Endothelial cell of umbilical vein (primary cell): ENCODE results near the gene ZNF268. TPM values are rescaled to one million over a fixed set of nuclear protein-coding genes. Genes with fewer than 3 reads are reported as not detected.

ENCODE experiments used
- BruUV-seq: library from RNA; stranded (reverse); fragments of 400-500 nt; replicated peaks from 2 replicates; lab custom pipeline; 2021; lab: Mats Ljungman, UMichigan
- CTCF ChIA-PET: fragments of 300-600, 350-600 bp; sonication (Branson Sonifier 250); formaldehyde crosslinking; loops from one replicate; lab custom pipeline; 2021; ENCODE audit warnings: antibody characterized with exemption, inconsistent platforms; lab: Charles Lee
- POLR2A ChIA-PET: fragments of 300-600, 350-600 bp; sonication (Branson Sonifier 250); formaldehyde crosslinking; loops from one replicate; lab custom pipeline; 2021; ENCODE audit warnings: antibody characterized with exemption, inconsistent platforms; lab: Charles Lee
- DNase-seq: peaks from one replicate; pipeline ENCODE4 v3.0.0-alpha.2; 2011; ENCODE audit warnings: low read depth, low spot score
- FAIRE-seq: peaks from 2 replicates; lab custom pipeline; 2011; peaks lifted over from hg19 to GRCh38; lab: Jason Lieb, UNC
- H2AFZ ChIP-seq: 2 replicates; pipeline ENCODE4 v1.6.0; 2012; ENCODE audit warnings: low read depth, low read length, control low read depth, inconsistent platforms
- H3K27ac ChIP-seq: 2 replicates; pipeline ENCODE4 v1.5.1; 2011; ENCODE audit warnings: low read depth, mild to moderate bottlenecking, control low read depth, low read length, moderate library complexity; ENCODE audit not compliant: insufficient read depth
- H3K27me3 ChIP-seq, 2 experiments: 2 replicates each; pipeline versions ENCODE4 v1.6.0 to v1.6.1; 2011; ENCODE audit warnings: low read length in 2 of 2, mixed read lengths in 1 of 2; ENCODE audit not compliant: control insufficient read depth in 2 of 2, insufficient read depth in 2 of 2
- H3K36me3 ChIP-seq, 2 experiments: 2 replicates in 1 of 2; 3 replicates in 1 of 2; pipeline ENCODE4 v1.5.1; 2011; ENCODE audit warnings: low read length in 2 of 2, mild to moderate bottlenecking in 1 of 2, moderate library complexity in 1 of 2; ENCODE audit not compliant: control insufficient read depth in 2 of 2, insufficient read depth in 2 of 2; ENCODE audit errors: extremely low read depth in 1 of 2
- H3K4me1 ChIP-seq: 3 replicates; pipeline ENCODE4 v1.5.1; 2011; ENCODE audit warnings: mild to moderate bottlenecking, low read length; ENCODE audit not compliant: control insufficient read depth, insufficient read depth; ENCODE audit errors: extremely low read depth
- H3K4me2 ChIP-seq: 2 replicates; pipeline ENCODE4 v1.6.1; 2011; ENCODE audit warnings: low read length, control low read depth, mixed read lengths; ENCODE audit not compliant: insufficient read depth
- H3K4me3 ChIP-seq, 3 experiments: fragments of 200-600 bp in 1 of 3; sonication (generic), shearing (Covaris generic) in 1 of 3; replicated peaks in 1 of 3; 2 replicates each; pipeline ENCODE4 v1.5.1; 2011 to 2016; ENCODE audit warnings: control low read depth in 3 of 3, low read length in 3 of 3, mild to moderate bottlenecking in 2 of 3, inconsistent platforms in 1 of 3, low read depth in 1 of 3, moderate library complexity in 1 of 3; ENCODE audit not compliant: insufficient read depth in 1 of 3
- H3K79me2 ChIP-seq: 2 replicates; pipeline ENCODE4 v1.6.0; 2012; ENCODE audit warnings: low read length, inconsistent platforms; ENCODE audit not compliant: control insufficient read depth, insufficient read depth
- H3K9ac ChIP-seq: replicated peaks from 2 replicates; pipeline ENCODE3; 2011; ENCODE audit warnings: low read length, control low read depth; ENCODE audit not compliant: insufficient read depth; ENCODE audit errors: extremely low read depth
- H3K9me1 ChIP-seq: replicated peaks from 3 replicates; pipeline ENCODE4 v1.6.0; 2011; ENCODE audit warnings: mild to moderate bottlenecking, low read length; ENCODE audit not compliant: control insufficient read depth, insufficient read depth; ENCODE audit errors: extremely low read depth
- H3K9me3 ChIP-seq: replicated peaks from 2 replicates; pipeline ENCODE4 v1.5.1; 2012; ENCODE audit warnings: low read length, inconsistent platforms; ENCODE audit not compliant: control insufficient read depth, insufficient read depth
- H4K20me1 ChIP-seq: replicated peaks from 2 replicates; pipeline ENCODE3; 2011; ENCODE audit warnings: mild to moderate bottlenecking, low read length; ENCODE audit not compliant: control insufficient read depth, insufficient read depth; ENCODE audit errors: extremely low read depth
- CTCF ChIP-seq, 2 donors: IDR thresholded peaks; 1 replicate in 1 of 2; 2 replicates in 1 of 2; pipeline ENCODE4 v1.5.1; 2011; ENCODE audit warnings: low read length in 2 of 2, mild to moderate bottlenecking in 2 of 2, moderate library complexity in 2 of 2, control low read depth in 1 of 2, inconsistent platforms in 1 of 2, low read depth in 1 of 2; ENCODE audit not compliant: insufficient read depth in 1 of 2; ENCODE audit errors: extremely low read depth in 1 of 2
- EZH2 ChIP-seq: IDR thresholded peaks from 2 replicates; pipeline ENCODE4 v1.6.1; 2012; ENCODE audit warnings: borderline replicate concordance, low read depth, mild to moderate bottlenecking, moderate library complexity, low read length, inconsistent platforms; ENCODE audit not compliant: severe bottlenecking
- FOS ChIP-seq: IDR thresholded peaks from 2 replicates; pipeline ENCODE4 v1.6.1; 2011; ENCODE audit warnings: mild to moderate bottlenecking, low read length, moderate library complexity, borderline replicate concordance; ENCODE audit not compliant: insufficient read depth
- GATA2 ChIP-seq: IDR thresholded peaks from 2 replicates; pipeline ENCODE4 v1.7.0; 2011; ENCODE audit warnings: low read depth, mild to moderate bottlenecking, moderate library complexity, mixed read lengths, low read length; ENCODE audit not compliant: insufficient read length, insufficient read depth
- JUN ChIP-seq: IDR thresholded peaks from 2 replicates; pipeline ENCODE4 v1.6.1; 2011; ENCODE audit warnings: borderline replicate concordance, low read depth; ENCODE audit not compliant: insufficient read length, insufficient read depth
- MYC ChIP-seq: IDR thresholded peaks from one replicate; pipeline ENCODE4 v1.6.1; 2011; ENCODE audit warnings: mild to moderate bottlenecking, low read depth, low read length
- POLR2A ChIP-seq: IDR thresholded peaks from 2 replicates; pipeline ENCODE4 v1.6.1; 2012; ENCODE audit warnings: low read depth, mild to moderate bottlenecking, control low read depth, low read length
- POLR2AphosphoS5 ChIP-seq: IDR thresholded peaks from 2 replicates; pipeline ENCODE4 v1.6.1; 2012; ENCODE audit warnings: low read depth, mild to moderate bottlenecking, control low read depth, low read length, moderate library complexity; ENCODE audit not compliant: insufficient read depth
- dilution Hi-C: fragments of 300-500 bp; cut with MboI; formaldehyde crosslinking; loops from one replicate; pipeline ENCODE4 v1.15.0; 2019; ENCODE audit warnings: low sequenced_read_pairs; ENCODE audit not compliant: extremely low pct_ligation_motif_present
- intact Hi-C: fragments of 100-400 bp; cut with micrococcal nuclease; formaldehyde crosslinking; loops from one replicate; pipeline ENCODE4 v1.10.0; 2022
- polyA plus RNA-seq, 4 experiments: library from polyadenylated mRNA; depleted of rRNA in 3 of 4; stranded (reverse) in 3 of 4; unstranded in 1 of 4; fragments of >200 nt; gene quantifications; 2 replicates each; pipeline versions ENCODE4 v1.2.1 to v1.2.3, GENCODE V29; 2011 to 2012; ENCODE audit warnings: missing spikeins in 1 of 4
- total RNA-seq: library from RNA; stranded (reverse); gene quantifications from 2 replicates; pipeline ENCODE4 v1.2.3, GENCODE V29; 2021
- TF ChIP-seq, protein P1 (sequence below): IDR thresholded peaks from 2 replicates; pipeline ENCODE4 v1.6.1; 2011; ENCODE audit not compliant: insufficient read depth, insufficient read length

ZNF268 gene
- total and polyA plus RNA-seq, 2 donors (not counting 3 experiments of a cell fraction or from before 2014, with no cell fraction given) = 7.7 to 17.3 TPM

- intact Hi-C loops (no loop called here), dilution Hi-C loops (no loop called here)
- Histone ChIP-seq H3K36me3 (no peaks in the 10 kb centered on the region), H3K9ac (no peak overlapping the region), H3K4me2 (no peak overlapping the region), H3K27ac (no peak overlapping the region), H3K4me1 (no peaks in the 10 kb centered on the region), H3K27me3 (no peaks in the 10 kb centered on the region), H3K9me3 (no peaks in the 10 kb centered on the region), H3K9me1 (no peaks in the 10 kb centered on the region), H3K4me3 (no peak overlapping the region), H3K79me2 (no peaks in the 10 kb centered on the region), H4K20me1 (no peaks in the 10 kb centered on the region), H2AFZ (no peak overlapping the region)
- ChIA-PET CTCF (no interaction called here), POLR2A (no interaction called here)
- DNase-seq (no peak), FAIRE-seq (no peak)
- TF ChIP-seq GATA2 = no peak
- no peak for TF ChIP-seq MYC
- TF ChIP-seq CTCF (IDR thresholded peaks at IDR 0.05; ENCODE audit: extremely low read depth in 1 of 2, insufficient read depth in 1 of 2, low read depth in 1 of 2, low read length in 2 of 2) = no peak
- no peak for TF ChIP-seq POLR2AphosphoS5
- TF ChIP-seq EZH2 = no peak
- TF ChIP-seq POLR2A = no peak
- no TSS peak for BruUV-seq
Measured at GRCh38 chr12:133222211-133222610, 40.9 kb downstream of the ZNF268 start.

GRCh38 chr12:133225527-133225926 is 44.2 kb downstream of the ZNF268 start:
- intact Hi-C loops (no loop called here), dilution Hi-C loops (no loop called here)
- Histone ChIP-seq H2AFZ (no peak overlapping the region), H3K9me3 (no peaks in the 10 kb centered on the region), H3K27me3 (no peaks in the 10 kb centered on the region), H4K20me1 (no peaks in the 10 kb centered on the region), H3K9ac (no peak overlapping the region), H3K4me1 (no peaks in the 10 kb centered on the region), H3K9me1 (no peaks in the 10 kb centered on the region), H3K27ac (no peak overlapping the region), H3K4me3 (no peak overlapping the region), H3K4me2 (no peak overlapping the region), H3K79me2 (no peaks in the 10 kb centered on the region), H3K36me3 (no peaks in the 10 kb centered on the region)
- FAIRE-seq = no peak
- no peak for DNase-seq
- BruUV-seq = no TSS peak
- POLR2A ChIA-PET = no interaction called here
- CTCF ChIA-PET = no interaction called here
- TF ChIP-seq FOS (no peak), POLR2AphosphoS5 (no peak), EZH2 (no peak), GATA2 (no peak), POLR2A (no peak), CTCF (IDR thresholded peaks at IDR 0.05; ENCODE audit: extremely low read depth in 1 of 2, insufficient read depth in 1 of 2, low read depth in 1 of 2, low read length in 2 of 2) (no peak), JUN (no peak), MYC (no peak)
- TF ChIP-seq, protein P1, sequence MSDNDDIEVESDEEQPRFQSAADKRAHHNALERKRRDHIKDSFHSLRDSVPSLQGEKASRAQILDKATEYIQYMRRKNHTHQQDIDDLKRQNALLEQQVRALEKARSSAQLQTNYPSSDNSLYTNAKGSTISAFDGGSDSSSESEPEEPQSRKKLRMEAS = no peak
